HG02678 (cell line): ENCODE results near the gene MYL6B.

Experiments used
- ATAC-seq: cut with Tn5 transposase; IDR thresholded peaks from one replicate; pipeline ENCODE4 v1.9.1; 2021; ENCODE audit warnings: mild to moderate bottlenecking, moderate library complexity; ENCODE audit not compliant: unreplicated experiment

Gene MYL6B

GRCh38 chr12:56204275-56204674 lies 51.9 kb downstream of the MYL6B start:
- no peak for ATAC-seq

GRCh38 chr12:56205445-56205844 lies 53.1 kb downstream of the MYL6B start:
- no peak for ATAC-seq

GRCh38 chr12:56206452-56207166 lies 54.2 kb downstream of the MYL6B start:
- ATAC-seq = no peak
